NT2/D1 (cell line): ENCODE data around the gene PPP6R1.

Experiments used
- SUZ12 ChIP-seq: IDR thresholded peaks from 2 replicates; pipeline ENCODE4 v1.6.1; 2011; ENCODE audit not compliant: insufficient read length, insufficient read depth; ENCODE audit errors: extremely low read depth
- YY1 ChIP-seq: IDR thresholded peaks from 2 replicates; pipeline ENCODE4 v1.6.1; 2011; ENCODE audit not compliant: insufficient read length, insufficient read depth
- ZNF274 ChIP-seq: IDR thresholded peaks from 2 replicates; pipeline ENCODE4 v1.6.1; 2011; ENCODE audit warnings: mild to moderate bottlenecking, low read depth, low read length

- TF ChIP-seq ZNF274 (no peak), SUZ12 (no peak), YY1 (no peak)
Measured at GRCh38 chr19:55301459-55302317, 42.9 kb upstream of the PPP6R1 start.
